Nephron (organoid): Measurements from ENCODE around the gene TMEM135.

Experiments used
- H3K27ac Mint-ChIP-seq, 3 experiments: 2 replicates each; pipeline ENCODE4 v1.8.0; 2020; ENCODE audit warnings: mixed read lengths in 3 of 3, mild to moderate bottlenecking in 2 of 3, moderate library complexity in 1 of 3
- H3K27me3 Mint-ChIP-seq: 2 replicates; pipeline ENCODE4 v1.8.0; 2021; ENCODE audit warnings: low read depth, mild to moderate bottlenecking, moderate library complexity, mixed read lengths
- H3K36me3 Mint-ChIP-seq: 2 replicates; pipeline ENCODE4 v1.8.0; 2020; ENCODE audit warnings: low read depth, mixed read lengths
- H3K4me1 Mint-ChIP-seq: 2 replicates; pipeline ENCODE4 v1.8.0; 2020; ENCODE audit warnings: mixed read lengths
- H3K4me3 Mint-ChIP-seq, 3 experiments: 2 replicates each; pipeline ENCODE4 v1.8.0; 2020; ENCODE audit warnings: mild to moderate bottlenecking in 3 of 3, mixed read lengths in 3 of 3, moderate library complexity in 2 of 3
- H3K9me3 Mint-ChIP-seq: 2 replicates; pipeline ENCODE4 v1.8.0; 2020; ENCODE audit warnings: mixed read lengths
- TF ChIP-seq, protein P1 (sequence below), 3 experiments: fragments of 200-600 bp; sonication (generic); IDR thresholded peaks; one replicate each; pipeline ENCODE4 v1.5.0; 2021; ENCODE audit warnings: antibody characterized with exemption in 3 of 3; ENCODE audit not compliant: unreplicated experiment in 3 of 3

The TMEM135 gene

DNA sequence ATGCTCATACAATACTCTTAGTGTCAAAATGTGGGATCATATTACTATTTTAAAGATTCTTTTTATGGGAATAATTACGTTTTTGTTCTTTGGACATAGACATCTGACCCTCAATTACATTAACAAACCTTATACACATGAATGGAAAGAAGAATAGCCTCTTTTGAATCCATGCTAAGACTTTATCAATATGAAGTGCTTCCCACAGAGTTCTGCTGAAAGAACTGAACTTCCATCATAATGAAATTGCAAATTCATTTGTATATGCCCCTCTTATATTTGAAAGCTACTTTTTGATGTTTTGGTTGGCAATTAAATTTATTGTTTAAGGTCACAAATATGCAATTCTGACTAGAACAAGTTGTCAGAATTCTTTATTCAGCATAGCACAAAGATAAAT is 254.9 kb downstream of the TMEM135 start:
- no peak overlapping the region for H3K4me3 Mint-ChIP-seq
- H3K27me3 Mint-ChIP-seq: no peaks in the 10 kb centered on the region
- peak overlapping the region in 1 of 3 experiments; percentile 70 for H3K27ac Mint-ChIP-seq
- no peaks in the 10 kb centered on the region for H3K9me3 Mint-ChIP-seq
- H3K36me3 Mint-ChIP-seq: peaks cover 3% of the 10 kb centered on the region
- TF ChIP-seq, protein P1, sequence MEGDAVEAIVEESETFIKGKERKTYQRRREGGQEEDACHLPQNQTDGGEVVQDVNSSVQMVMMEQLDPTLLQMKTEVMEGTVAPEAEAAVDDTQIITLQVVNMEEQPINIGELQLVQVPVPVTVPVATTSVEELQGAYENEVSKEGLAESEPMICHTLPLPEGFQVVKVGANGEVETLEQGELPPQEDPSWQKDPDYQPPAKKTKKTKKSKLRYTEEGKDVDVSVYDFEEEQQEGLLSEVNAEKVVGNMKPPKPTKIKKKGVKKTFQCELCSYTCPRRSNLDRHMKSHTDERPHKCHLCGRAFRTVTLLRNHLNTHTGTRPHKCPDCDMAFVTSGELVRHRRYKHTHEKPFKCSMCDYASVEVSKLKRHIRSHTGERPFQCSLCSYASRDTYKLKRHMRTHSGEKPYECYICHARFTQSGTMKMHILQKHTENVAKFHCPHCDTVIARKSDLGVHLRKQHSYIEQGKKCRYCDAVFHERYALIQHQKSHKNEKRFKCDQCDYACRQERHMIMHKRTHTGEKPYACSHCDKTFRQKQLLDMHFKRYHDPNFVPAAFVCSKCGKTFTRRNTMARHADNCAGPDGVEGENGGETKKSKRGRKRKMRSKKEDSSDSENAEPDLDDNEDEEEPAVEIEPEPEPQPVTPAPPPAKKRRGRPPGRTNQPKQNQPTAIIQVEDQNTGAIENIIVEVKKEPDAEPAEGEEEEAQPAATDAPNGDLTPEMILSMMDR (IDR thresholded peaks at IDR 0.05; ENCODE audit: unreplicated experiment in 3 of 3): no peak
- peaks cover 26% of the 10 kb centered on the region for H3K4me1 Mint-ChIP-seq

DNA sequence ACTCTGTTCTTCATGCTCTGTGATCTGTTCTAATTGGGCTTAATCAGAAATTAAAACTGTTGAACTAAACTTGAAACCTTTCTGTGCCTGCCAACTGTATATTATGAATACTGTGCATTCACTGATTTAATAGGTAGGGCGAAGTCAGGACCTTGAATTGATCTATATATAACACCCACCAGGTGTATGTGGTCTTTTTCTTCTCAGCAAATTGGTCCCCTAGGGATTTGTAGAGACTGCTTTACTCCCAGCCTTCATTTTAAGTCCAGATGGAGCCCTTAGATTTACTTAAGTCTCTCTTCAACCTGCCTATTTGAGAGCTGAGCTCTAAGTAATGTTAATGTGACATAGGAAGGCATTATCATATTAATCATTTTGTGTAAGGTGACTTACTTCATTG is 257.5 kb downstream of the TMEM135 start:
- Mint-ChIP-seq H3K9me3 (no peaks in the 10 kb centered on the region), H3K36me3 (no peaks in the 10 kb centered on the region), H3K27me3 (no peaks in the 10 kb centered on the region), H3K27ac (peak overlapping the region; percentile 63 to 89 (median 68)), H3K4me1 (peaks cover 44% of the 10 kb centered on the region), H3K4me3 (no peak overlapping the region)
- TF ChIP-seq, protein P1 (IDR thresholded peaks at IDR 0.05; ENCODE audit: unreplicated experiment in 3 of 3): no peak

DNA sequence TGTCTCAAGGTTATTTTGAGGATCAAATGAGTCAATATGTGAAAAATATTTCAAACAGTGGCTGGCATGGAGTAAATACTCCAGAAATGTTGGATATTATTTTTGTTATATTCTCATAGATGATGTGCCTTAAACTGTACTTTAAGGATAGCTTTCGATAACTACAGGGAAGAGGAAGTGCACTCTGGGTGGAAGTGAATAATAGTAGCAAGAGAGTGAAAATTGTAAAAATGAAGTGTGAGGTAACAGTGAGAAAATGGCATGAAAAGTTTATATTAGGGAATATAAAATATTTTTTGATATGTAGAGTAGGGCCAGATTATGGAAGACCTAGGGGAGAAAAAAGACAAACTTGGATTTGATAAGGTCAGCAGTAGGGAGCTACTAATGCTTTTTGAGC is 258.9 kb downstream of the TMEM135 start:
- Mint-ChIP-seq H3K36me3 (no peaks in the 10 kb centered on the region), H3K4me3 (no peak overlapping the region), H3K27ac (peak overlapping the region; percentile 13 to 81 (median 30)), H3K9me3 (no peaks in the 10 kb centered on the region), H3K4me1 (peaks cover 49% of the 10 kb centered on the region), H3K27me3 (no peaks in the 10 kb centered on the region)
- TF ChIP-seq, protein P1 (IDR thresholded peaks at IDR 0.05; ENCODE audit: unreplicated experiment in 3 of 3): no peak

DNA sequence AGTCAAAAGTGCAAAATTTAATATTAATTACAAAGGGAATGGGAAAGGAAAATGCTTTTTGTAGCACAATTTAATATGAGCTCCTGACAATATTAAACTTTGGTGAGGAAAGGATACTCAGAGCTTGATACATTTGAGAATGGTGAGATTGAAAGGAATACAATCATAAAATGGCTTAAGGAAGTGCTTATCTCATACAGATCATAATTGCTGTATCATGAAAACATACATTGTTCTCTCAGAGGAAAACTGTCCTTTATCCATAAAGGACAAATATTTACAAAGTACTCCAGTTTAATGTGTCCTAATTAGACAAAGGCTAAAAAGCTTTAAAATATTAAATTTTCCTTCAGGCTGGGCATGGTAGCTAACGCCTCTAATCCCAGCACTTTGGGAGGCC is 260.4 kb downstream of the TMEM135 start:
- no peaks in the 10 kb centered on the region for H3K36me3 Mint-ChIP-seq
- peaks cover 55% of the 10 kb centered on the region for H3K4me1 Mint-ChIP-seq
- H3K27me3 Mint-ChIP-seq: no peaks in the 10 kb centered on the region
- peak overlapping the region; percentile 75 to 81 (median 77) for H3K27ac Mint-ChIP-seq
- TF ChIP-seq, protein P1 (IDR thresholded peaks at IDR 0.05; ENCODE audit: unreplicated experiment in 3 of 3): no peak
- H3K4me3 Mint-ChIP-seq: no peak overlapping the region
- no peaks in the 10 kb centered on the region for H3K9me3 Mint-ChIP-seq

DNA sequence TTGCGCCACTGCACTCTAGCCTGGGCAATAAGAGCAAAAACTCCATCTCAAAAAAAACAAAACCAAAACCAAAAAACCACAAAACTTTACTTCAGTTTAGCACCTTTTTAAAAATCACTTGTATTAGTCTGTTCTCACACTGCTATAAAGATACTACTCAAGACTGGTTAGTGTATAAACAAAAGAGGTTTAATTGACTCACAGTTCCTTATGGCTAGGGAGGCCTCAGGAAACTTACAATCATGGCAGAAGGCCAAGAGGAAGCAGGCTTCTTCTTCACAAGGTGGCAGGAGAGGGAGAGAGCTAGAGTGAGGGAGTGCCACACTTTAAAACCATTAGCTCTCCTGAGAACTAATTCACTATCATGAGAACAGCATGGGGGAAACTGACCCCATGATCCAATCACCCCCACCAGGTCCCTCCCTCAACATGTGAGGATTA is 261.3 kb downstream of the TMEM135 start:
- H3K4me3 Mint-ChIP-seq: no peak overlapping the region
- H3K4me1 Mint-ChIP-seq: peaks cover 63% of the 10 kb centered on the region
- peak overlapping the region; percentile 6 to 81 (median 16) for H3K27ac Mint-ChIP-seq
- TF ChIP-seq, protein P1 (IDR thresholded peaks at IDR 0.05; ENCODE audit: unreplicated experiment in 3 of 3): no peak
- H3K36me3 Mint-ChIP-seq: peaks cover 4% of the 10 kb centered on the region
- H3K27me3 Mint-ChIP-seq: no peaks in the 10 kb centered on the region
- H3K9me3 Mint-ChIP-seq: no peaks in the 10 kb centered on the region

DNA sequence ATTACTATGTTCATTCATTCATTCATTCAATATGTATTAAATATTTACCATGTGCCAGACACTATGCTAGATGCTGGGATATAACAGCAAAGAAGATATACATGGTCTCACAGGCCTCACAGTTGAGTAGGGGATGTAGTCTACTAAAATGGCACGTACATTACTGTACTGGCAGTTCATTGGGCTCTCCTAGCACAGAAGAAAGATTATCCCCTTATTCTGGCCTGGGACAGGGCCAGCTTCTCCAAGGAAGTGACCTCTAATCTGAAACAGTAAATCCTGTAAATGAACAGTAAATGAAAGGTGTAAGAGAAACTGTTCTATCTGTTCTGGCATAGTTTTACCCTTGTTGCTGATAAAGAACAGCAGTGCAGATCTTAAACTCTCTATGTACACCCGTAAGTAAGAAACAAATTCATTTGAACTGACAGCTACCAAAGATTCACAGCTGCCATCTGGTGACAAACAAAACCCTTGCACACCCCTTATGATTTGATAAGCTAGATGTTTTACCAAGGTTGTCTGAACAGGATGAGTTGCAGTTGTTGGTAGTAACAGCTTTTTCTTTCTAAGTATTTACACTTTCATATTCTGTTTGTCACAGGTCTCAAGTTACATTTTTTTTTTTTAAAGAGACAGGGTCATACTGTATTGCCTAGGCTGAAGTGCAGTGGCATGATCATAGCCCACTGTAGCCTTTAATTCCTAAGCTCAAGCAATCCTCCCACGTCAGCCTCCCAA is 263.1 kb downstream of the TMEM135 start:
- H3K27me3 Mint-ChIP-seq: no peaks in the 10 kb centered on the region
- TF ChIP-seq, protein P1 (IDR thresholded peaks at IDR 0.05; ENCODE audit: unreplicated experiment in 3 of 3): no peak
- no peak overlapping the region for H3K4me3 Mint-ChIP-seq
- no peaks in the 10 kb centered on the region for H3K9me3 Mint-ChIP-seq
- peaks cover 4% of the 10 kb centered on the region for H3K36me3 Mint-ChIP-seq
- peak overlapping the region; percentile 79 to 89 (median 81) for H3K27ac Mint-ChIP-seq
- H3K4me1 Mint-ChIP-seq: peaks cover 66% of the 10 kb centered on the region
